ENCODE results near the gene MAX.
"Not testable (repeated sequence)": the region's sequence is repeated elsewhere in the genome, so short reads cannot be mapped to it uniquely, and the experiment has no call there.

MAX gene

DNA sequence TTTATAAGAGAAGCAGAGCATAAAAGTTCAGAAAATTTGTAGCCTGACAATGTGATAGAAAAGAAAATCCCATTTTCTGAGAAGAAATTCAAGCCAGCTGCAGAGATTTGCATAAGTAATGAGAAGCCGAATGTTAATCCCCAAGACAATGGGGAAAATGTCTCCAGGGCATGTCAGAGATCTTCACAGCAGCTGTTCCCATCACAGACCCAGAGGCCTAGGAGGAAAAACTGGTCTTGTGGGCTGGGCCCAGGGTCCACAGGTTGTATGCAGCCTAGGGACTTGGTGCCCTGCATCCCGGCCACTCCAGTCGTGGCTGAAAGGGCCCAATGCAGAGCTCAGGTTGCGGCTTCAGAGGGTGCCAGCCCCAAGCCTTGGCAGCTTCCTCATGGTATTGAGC lies 15.6 kb downstream of the MAX start:
- not testable (repeated sequence) for H3K9me3 ChIP-seq (ENCODE audit: control insufficient read depth, insufficient read depth, low read length); H3K27ac ChIP-seq (ENCODE audit: low read length); H3K27me3 ChIP-seq (ENCODE audit: control insufficient read depth, insufficient read depth, low read length); H3K4me1 ChIP-seq (ENCODE audit: control insufficient read depth, insufficient read depth, low read length); H3K4me3 ChIP-seq (ENCODE audit: low read length); DNase-seq (ENCODE audit: low read depth, low spot score)
- WGBS (ENCODE audit: insufficient coverage, insufficient read length): no CpG with 5 or more reads among the region's 4 CpGs
- peaks cover 23% of the 10 kb centered on the region for H3K36me3 ChIP-seq (ENCODE audit: control insufficient read depth, insufficient read depth, low read length)

DNA sequence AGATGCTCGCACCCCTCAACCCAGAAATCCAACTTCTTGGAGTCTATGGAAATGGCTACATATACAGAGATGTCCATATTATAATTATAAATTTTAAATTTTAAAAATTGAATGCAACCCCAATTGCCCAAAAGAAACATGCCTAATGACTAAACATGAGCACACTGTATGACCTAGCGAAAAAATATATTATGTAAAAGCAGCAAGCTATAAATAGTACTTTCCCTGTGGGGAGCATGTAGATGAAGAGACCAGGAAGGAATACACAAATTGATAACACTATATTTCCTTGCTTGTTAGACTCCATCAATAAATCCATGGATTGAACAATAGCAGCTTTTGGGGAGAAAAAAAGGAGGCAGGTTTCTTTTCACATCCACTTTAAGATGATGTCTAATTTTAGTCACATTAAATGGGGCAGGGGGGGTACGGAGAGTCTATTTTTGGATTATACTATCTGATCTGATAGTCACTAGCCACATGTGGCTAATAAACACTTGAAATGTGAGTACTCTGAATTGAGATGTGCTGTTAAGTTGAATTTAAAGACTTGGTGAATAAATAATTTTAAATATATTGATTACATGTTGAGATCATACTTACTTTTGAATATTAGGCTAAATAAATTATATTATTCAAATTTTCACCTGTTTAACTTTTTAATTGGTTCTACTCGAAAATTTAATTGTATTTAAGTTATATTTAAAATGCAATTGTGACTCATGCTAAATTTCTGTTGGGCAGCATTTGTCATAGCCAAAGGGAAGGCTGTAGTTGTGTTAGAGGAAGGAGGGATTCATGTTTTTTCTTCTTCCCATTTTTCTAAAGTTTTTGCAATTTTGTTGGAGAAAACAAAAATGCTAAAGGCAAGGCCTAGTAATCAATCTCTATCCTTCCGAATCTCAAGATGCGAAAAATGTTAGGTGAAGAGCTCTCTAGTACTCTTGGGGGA lies 17.5 kb downstream of the MAX start:
- Histone ChIP-seq H3K9me3 (ENCODE audit: control insufficient read depth, insufficient read depth, low read length) (peaks cover 5% of the 10 kb centered on the region; the same call in 1 of the 2 replicates), H3K4me1 (ENCODE audit: control insufficient read depth, insufficient read depth, low read length) (no peaks in the 10 kb centered on the region), H3K36me3 (ENCODE audit: control insufficient read depth, insufficient read depth, low read length) (peaks cover 20% of the 10 kb centered on the region), H3K4me3 (ENCODE audit: low read length) (no peak overlapping the region), H3K27ac (ENCODE audit: low read length) (no peak overlapping the region), H3K27me3 (ENCODE audit: control insufficient read depth, insufficient read depth, low read length) (no peaks in the 10 kb centered on the region)
- no peak for DNase-seq (ENCODE audit: low read depth, low spot score)
- no CpG with 5 or more reads among the region's 6 CpGs for WGBS (ENCODE audit: insufficient coverage, insufficient read length)

DNA sequence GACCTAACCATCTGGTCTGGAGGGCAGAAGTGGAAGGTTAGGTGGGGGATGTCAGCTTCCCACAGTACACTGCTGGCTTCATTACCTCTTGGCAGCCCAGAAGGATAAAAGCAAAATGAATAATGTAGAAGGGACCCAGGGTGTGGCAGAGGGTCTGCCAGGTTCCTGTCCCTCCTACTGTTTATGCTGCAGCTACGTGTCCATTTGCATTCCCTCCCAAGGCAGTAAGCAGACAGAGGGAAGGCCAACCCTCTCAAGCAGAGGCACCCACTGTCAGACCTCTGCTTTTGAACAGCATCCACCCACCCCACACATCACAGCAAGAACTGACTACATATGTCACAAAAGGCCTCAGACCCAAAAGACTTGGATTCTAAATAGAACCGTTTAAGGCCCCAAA lies 19.4 kb downstream of the MAX start:
- no CpG with 5 or more reads among the region's 2 CpGs for WGBS (ENCODE audit: insufficient coverage, insufficient read length)
- H3K27me3 ChIP-seq (ENCODE audit: control insufficient read depth, insufficient read depth, low read length): no peaks in the 10 kb centered on the region
- no peaks in the 10 kb centered on the region for H3K4me1 ChIP-seq (ENCODE audit: control insufficient read depth, insufficient read depth, low read length)
- no peak for DNase-seq (ENCODE audit: low read depth, low spot score)
- peaks cover 17% of the 10 kb centered on the region for H3K36me3 ChIP-seq (ENCODE audit: control insufficient read depth, insufficient read depth, low read length)
- H3K27ac ChIP-seq (ENCODE audit: low read length): no peak overlapping the region
- peaks cover 5% of the 10 kb centered on the region; the same call in 1 of the 2 replicates for H3K9me3 ChIP-seq (ENCODE audit: control insufficient read depth, insufficient read depth, low read length)
- H3K4me3 ChIP-seq (ENCODE audit: low read length): no peak overlapping the region

DNA sequence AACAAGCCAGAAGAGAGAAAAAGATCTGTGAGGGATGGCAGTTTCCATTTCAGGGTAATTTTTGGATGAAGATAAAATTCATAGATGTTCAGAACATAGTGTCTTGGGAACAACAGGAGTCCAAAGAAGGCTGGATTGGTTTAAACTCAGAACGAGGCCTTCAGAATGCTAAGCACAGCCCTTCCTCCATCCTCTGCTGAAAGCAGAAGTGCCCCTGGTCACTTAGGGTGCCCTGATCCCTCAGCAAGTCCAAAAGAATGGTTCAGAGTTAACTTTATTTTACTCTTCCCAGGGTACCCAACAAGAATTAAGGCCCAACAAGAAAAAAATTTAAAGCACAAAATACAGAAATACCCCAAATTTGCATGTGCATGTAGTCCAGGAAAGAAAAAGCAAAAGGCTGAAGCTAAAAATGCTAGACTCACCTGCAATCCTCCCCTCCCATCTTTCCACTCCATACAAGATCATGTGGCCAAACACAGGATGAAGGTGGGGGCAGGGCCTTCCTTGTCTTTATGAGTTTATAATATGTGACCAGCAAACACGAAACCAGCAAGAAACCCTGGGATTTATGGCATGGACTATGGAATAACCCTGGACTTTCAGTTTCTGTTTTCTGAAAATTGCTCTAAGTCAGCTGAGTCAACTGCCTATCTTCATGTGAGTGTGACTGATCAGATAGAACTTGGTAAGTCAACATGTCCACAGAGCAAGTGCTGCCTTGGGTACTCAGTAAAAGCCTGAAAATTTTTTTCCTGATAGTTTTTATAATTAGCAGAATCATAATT lies 21.2 kb downstream of the MAX start:
- no peaks in the 10 kb centered on the region for H3K4me1 ChIP-seq (ENCODE audit: control insufficient read depth, insufficient read depth, low read length)
- H3K9me3 ChIP-seq (ENCODE audit: control insufficient read depth, insufficient read depth, low read length): peaks cover 2% of the 10 kb centered on the region; the same call in 1 of the 2 replicates
- no peak for DNase-seq (ENCODE audit: low read depth, low spot score)
- H3K27ac ChIP-seq (ENCODE audit: low read length): no peak overlapping the region
- H3K4me3 ChIP-seq (ENCODE audit: low read length): no peak overlapping the region
- WGBS (ENCODE audit: insufficient coverage, insufficient read length): no CpG with 5 or more reads among the region's 2 CpGs
- no peaks in the 10 kb centered on the region for H3K27me3 ChIP-seq (ENCODE audit: control insufficient read depth, insufficient read depth, low read length)
- peaks cover 11% of the 10 kb centered on the region for H3K36me3 ChIP-seq (ENCODE audit: control insufficient read depth, insufficient read depth, low read length)

DNA sequence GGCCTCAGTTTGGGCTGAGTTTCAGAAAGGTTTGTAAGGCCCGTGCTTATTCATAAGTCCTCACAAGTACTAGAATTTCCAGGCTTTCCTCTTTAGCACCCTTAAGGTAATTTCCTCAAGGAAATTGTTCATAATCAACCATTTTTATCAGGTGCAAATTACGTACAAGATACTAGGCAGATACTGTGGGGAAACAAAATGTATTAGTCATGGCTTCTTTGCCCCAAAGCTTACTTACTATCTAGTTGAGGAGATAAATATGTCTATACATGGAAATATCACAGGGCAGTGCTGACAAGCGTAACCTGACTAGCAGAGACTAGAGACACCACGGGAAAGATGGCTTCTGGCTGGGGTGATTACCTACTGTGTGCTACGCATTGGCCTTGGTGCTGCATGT lies 22.5 kb downstream of the MAX start:
- no peak overlapping the region for H3K27ac ChIP-seq (ENCODE audit: low read length)
- no peaks in the 10 kb centered on the region for H3K4me1 ChIP-seq (ENCODE audit: control insufficient read depth, insufficient read depth, low read length)
- no peaks in the 10 kb centered on the region for H3K27me3 ChIP-seq (ENCODE audit: control insufficient read depth, insufficient read depth, low read length)
- no peak overlapping the region for H3K4me3 ChIP-seq (ENCODE audit: low read length)
- peaks cover 7% of the 10 kb centered on the region for H3K36me3 ChIP-seq (ENCODE audit: control insufficient read depth, insufficient read depth, low read length)
- WGBS (ENCODE audit: insufficient coverage, insufficient read length): no CpG with 5 or more reads among the region's 5 CpGs
- DNase-seq (ENCODE audit: low read depth, low spot score): no peak
- no peaks in the 10 kb centered on the region for H3K9me3 ChIP-seq (ENCODE audit: control insufficient read depth, insufficient read depth, low read length)

DNA sequence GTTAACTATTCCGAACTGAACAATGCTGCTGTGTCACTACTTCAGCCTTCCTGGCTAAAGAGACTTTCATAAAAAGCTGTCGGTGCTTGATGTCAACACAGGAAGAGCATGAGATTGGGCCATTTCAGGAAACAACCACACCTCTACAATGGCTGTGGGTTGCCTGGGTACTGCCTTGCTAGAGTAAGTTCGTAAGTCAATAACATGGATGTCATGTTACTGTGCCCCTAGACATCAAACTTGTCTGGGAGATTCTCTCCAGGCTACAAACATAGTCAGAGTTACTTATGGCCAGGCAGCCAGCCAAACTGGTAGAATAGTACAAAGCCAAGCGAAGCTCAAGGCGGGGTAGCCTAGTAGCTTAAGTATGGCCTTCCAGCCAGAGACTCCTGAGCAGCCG lies 23.1 kb downstream of the MAX start:
- no CpG with 5 or more reads among the region's 6 CpGs for WGBS (ENCODE audit: insufficient coverage, insufficient read length)
- no peak for DNase-seq (ENCODE audit: low read depth, low spot score)
- H3K4me3 ChIP-seq (ENCODE audit: low read length): no peak overlapping the region
- H3K27me3 ChIP-seq (ENCODE audit: control insufficient read depth, insufficient read depth, low read length): no peaks in the 10 kb centered on the region
- H3K9me3 ChIP-seq (ENCODE audit: control insufficient read depth, insufficient read depth, low read length): no peaks in the 10 kb centered on the region
- H3K4me1 ChIP-seq (ENCODE audit: control insufficient read depth, insufficient read depth, low read length): no peaks in the 10 kb centered on the region
- no peak overlapping the region for H3K27ac ChIP-seq (ENCODE audit: low read length)
- H3K36me3 ChIP-seq (ENCODE audit: control insufficient read depth, insufficient read depth, low read length): peaks cover 7% of the 10 kb centered on the region

DNA sequence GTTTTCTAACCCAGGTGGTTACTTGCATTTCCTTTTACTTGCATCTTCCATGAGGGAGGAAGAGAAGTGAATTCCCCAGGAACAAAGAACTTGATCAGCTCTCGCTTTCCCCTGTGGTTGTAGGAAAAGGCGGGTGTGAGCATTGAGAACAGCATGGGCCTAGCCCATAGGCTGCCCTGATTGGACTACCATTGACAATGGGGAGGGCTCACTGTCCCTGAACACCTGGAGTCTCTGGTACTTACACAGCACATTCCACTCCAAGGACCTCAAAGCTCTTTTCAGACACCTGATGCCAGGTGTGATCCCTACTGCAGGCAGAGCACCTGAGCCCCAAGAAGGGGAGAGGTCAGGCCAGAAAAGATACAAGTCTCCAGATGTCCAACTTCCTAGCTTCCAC lies 25.0 kb downstream of the MAX start:
- no peak overlapping the region for H3K4me3 ChIP-seq (ENCODE audit: low read length)
- no peak overlapping the region for H3K27ac ChIP-seq (ENCODE audit: low read length)
- no peaks in the 10 kb centered on the region for H3K27me3 ChIP-seq (ENCODE audit: control insufficient read depth, insufficient read depth, low read length)
- no peaks in the 10 kb centered on the region for H3K4me1 ChIP-seq (ENCODE audit: control insufficient read depth, insufficient read depth, low read length)
- no peak for DNase-seq (ENCODE audit: low read depth, low spot score)
- H3K9me3 ChIP-seq (ENCODE audit: control insufficient read depth, insufficient read depth, low read length): no peaks in the 10 kb centered on the region
- peaks cover 3% of the 10 kb centered on the region for H3K36me3 ChIP-seq (ENCODE audit: control insufficient read depth, insufficient read depth, low read length)
- WGBS (ENCODE audit: insufficient coverage, insufficient read length): no CpG with 5 or more reads among the region's 2 CpGs

DNA sequence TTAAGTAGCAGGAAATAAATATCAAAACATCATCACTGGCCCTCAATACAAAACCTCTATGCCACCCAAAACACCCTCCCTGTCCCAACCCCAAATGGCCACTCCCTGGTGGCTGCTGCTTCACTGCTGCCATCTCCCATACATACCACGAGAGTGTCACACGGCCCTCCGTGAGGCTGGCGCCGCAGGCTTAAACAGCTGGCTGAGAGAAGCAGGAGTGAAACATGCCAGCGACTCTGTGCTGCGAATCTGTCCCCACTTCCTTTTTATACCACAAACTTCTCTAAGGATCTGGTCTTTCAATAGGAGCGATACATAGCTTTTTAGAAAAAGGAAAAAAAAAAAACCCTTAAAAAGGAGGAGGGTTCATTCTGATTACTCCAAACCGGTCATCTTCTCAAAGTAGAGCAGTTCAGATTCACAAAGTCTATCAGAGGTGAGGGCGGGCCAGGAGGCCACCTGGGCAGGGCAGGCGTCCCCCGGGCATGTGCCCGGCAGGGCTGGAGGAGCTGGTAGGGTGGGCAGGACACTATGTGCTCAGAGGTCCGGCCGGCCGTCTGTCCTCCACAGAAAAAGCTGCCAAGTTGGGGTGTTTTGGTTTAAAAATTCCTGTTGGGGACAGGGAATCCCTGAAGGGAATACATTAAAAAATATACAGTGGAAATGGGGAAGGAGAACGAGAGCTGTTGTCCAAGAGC lies 26.5 kb downstream of the MAX start:
- Histone ChIP-seq H3K27me3 (ENCODE audit: control insufficient read depth, insufficient read depth, low read length) (no peaks in the 10 kb centered on the region), H3K4me3 (ENCODE audit: low read length) (no peak overlapping the region), H3K4me1 (ENCODE audit: control insufficient read depth, insufficient read depth, low read length) (no peaks in the 10 kb centered on the region), H3K36me3 (ENCODE audit: control insufficient read depth, insufficient read depth, low read length) (peaks cover 3% of the 10 kb centered on the region), H3K27ac (ENCODE audit: low read length) (no peak overlapping the region), H3K9me3 (ENCODE audit: control insufficient read depth, insufficient read depth, low read length) (no peaks in the 10 kb centered on the region)
- 100% methylated on average over 1 of the region's 17 CpGs for WGBS (ENCODE audit: insufficient coverage, insufficient read length)
- DNase-seq (ENCODE audit: low read depth, low spot score): no peak

DNA sequence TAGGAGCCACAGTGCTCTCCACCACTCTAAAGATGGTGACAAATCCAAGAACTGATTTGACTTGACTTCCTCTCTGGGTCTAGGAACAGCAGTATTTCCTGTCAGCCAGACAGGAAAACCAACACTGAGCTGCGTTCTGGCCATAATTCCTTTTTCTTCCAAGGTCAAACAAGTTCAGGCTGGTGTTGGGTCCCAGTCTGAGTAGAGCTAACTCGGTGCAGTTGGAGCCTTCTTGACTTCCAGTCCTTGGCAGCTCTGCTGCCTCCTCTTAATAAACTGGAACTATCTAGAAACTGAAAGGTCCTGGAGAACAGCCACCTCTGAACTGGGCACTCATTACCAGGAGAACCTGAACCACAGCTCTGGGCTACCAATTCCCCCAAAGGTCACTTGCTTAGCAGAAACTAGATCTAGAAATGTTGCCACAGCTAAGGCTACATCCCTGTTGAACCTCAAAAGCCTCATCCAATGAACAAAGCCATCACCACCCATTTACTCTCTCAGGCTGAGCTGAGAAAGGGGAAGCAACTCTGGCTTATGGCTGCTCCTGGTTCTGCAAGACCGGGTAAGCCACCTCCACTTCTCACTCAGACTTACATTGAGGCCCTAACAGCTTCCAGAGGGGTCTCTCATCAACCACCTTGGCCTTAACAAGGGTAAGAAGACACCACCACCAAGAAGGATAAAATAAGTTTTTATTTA lies 27.7 kb downstream of the MAX start:
- H3K4me3 ChIP-seq (ENCODE audit: low read length): no peak overlapping the region
- peaks cover 3% of the 10 kb centered on the region for H3K36me3 ChIP-seq (ENCODE audit: control insufficient read depth, insufficient read depth, low read length)
- no peaks in the 10 kb centered on the region for H3K9me3 ChIP-seq (ENCODE audit: control insufficient read depth, insufficient read depth, low read length)
- no peaks in the 10 kb centered on the region for H3K4me1 ChIP-seq (ENCODE audit: control insufficient read depth, insufficient read depth, low read length)
- no peak for DNase-seq (ENCODE audit: low read depth, low spot score)
- no CpG with 5 or more reads among the region's 3 CpGs for WGBS (ENCODE audit: insufficient coverage, insufficient read length)
- no peak overlapping the region for H3K27ac ChIP-seq (ENCODE audit: low read length)
- no peaks in the 10 kb centered on the region for H3K27me3 ChIP-seq (ENCODE audit: control insufficient read depth, insufficient read depth, low read length)
